ENCODE results near the gene MAPK6. TPM values are rescaled to one million over a fixed set of nuclear protein-coding genes. Genes with fewer than 3 reads are reported as not detected.

MAPK6 gene
- total and polyA plus RNA-seq, 9 of the 15 experiments (the other 6 are each of a cell fraction or from before 2014, with no cell fraction given) = 28.5 to 97.1 (median 74.0) TPM

- TF ChIP-seq USF2 (CRISPR knock-in tag; IDR thresholded peaks at IDR 0.05) (no peak), ZNF644 (tag; IDR thresholded peaks at IDR 0.05; ENCODE audit: low read depth) (0 out of 2 replicates have a peak, but pooled peaks have one; percentile 34), ZKSCAN1 (IDR thresholded peaks at IDR 0.05; ENCODE audit: low read depth, low read length) (peak; percentile 79; the same call in 1 of the 2 replicates), CSDE1 (IDR thresholded peaks at IDR 0.05) (no peak), RCOR1 (IDR thresholded peaks at IDR 0.05; ENCODE audit: borderline replicate concordance in 1 of 2, low read depth in 2 of 2, low read length in 2 of 2) (peak in 1 of 2 experiments; percentile 25; a peak in 2 of 4 replicates), MCM2 (IDR thresholded peaks at IDR 0.05; ENCODE audit: low read depth) (no peak), JUND (IDR thresholded peaks at IDR 0.05; ENCODE audit: borderline replicate concordance, low read depth, low read length) (peak; percentile 54; the same call in 1 of the 2 replicates), JUND (tag; IDR thresholded peaks at IDR 0.05; ENCODE audit: borderline replicate concordance, low read depth, low read length) (no peak; the same call in 2 of the 3 replicates), KDM1A (IDR thresholded peaks at IDR 0.05) (peak; percentile 53 to 66; a peak in 3 of 4 replicates), TSHZ1 (CRISPR knock-in tag; IDR thresholded peaks at IDR 0.05) (no peak), ZNF253 (CRISPR knock-in tag; conservative IDR thresholded peaks at IDR 0.05) (no peak), TFE3 (CRISPR knock-in tag; IDR thresholded peaks at IDR 0.05) (no peak), PCBP1 (IDR thresholded peaks at IDR 0.05; ENCODE audit: low read depth, low read length, poor library complexity, severe bottlenecking) (no peak), HMBOX1 (IDR thresholded peaks at IDR 0.05) (peak; percentile 93), ESRRA (IDR thresholded peaks at IDR 0.05; ENCODE audit: borderline replicate concordance, low read depth) (peak; percentile 69; the same call in 1 of the 2 replicates), ILF3 (IDR thresholded peaks at IDR 0.05; ENCODE audit: borderline replicate concordance) (no peak), ZBTB17 (CRISPR knock-in tag; IDR thresholded peaks at IDR 0.05) (0 out of 2 replicates have a peak, but pooled peaks have one; percentile 21), ZNF830 (CRISPR knock-in tag; IDR thresholded peaks at IDR 0.05) (no peak)
Measured at GRCh38 chr15:52008698-52009434, 10.2 kb upstream of the MAPK6 start (continued).

All from K562 (cell line).